GM12865 (cell line): ENCODE results near the gene USP10.

Experiments used
- DNase-seq: peaks from one replicate; pipeline ENCODE4 v3.0.0; 2010; ENCODE audit warnings: low read depth
- H3K4me3 ChIP-seq: 2 replicates; pipeline ENCODE4 v1.5.1; 2011; ENCODE audit warnings: mild to moderate bottlenecking, low read depth, low read length, control low read depth
- TF ChIP-seq, protein P1 (sequence below): IDR thresholded peaks from 2 replicates; pipeline ENCODE4 v1.5.1; 2011; ENCODE audit warnings: low read length, control low read depth, low read depth, inconsistent platforms; ENCODE audit not compliant: insufficient read depth; ENCODE audit errors: missing control alignments

The USP10 gene

DNA sequence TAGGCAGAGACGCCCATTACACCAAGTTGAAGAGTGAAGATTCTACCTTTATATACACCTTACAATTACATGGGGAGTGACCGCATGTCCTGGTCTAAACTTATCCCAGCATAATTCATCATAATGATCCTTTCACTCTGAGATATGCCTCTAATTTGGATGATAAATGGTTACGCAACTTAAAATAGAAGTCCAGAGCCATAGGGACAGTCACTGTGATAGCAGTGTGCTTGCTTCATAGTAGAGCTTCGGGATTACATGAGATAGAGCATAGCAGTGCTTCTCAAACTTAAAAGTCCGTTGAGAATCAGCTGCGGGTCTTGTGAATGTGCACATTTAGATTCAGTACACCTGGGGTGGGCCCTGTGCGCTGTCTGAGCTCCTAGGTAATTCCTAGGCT is 16.9 kb downstream of the USP10 start:
- H3K4me3 ChIP-seq = no peak overlapping the region
- TF ChIP-seq, protein P1, sequence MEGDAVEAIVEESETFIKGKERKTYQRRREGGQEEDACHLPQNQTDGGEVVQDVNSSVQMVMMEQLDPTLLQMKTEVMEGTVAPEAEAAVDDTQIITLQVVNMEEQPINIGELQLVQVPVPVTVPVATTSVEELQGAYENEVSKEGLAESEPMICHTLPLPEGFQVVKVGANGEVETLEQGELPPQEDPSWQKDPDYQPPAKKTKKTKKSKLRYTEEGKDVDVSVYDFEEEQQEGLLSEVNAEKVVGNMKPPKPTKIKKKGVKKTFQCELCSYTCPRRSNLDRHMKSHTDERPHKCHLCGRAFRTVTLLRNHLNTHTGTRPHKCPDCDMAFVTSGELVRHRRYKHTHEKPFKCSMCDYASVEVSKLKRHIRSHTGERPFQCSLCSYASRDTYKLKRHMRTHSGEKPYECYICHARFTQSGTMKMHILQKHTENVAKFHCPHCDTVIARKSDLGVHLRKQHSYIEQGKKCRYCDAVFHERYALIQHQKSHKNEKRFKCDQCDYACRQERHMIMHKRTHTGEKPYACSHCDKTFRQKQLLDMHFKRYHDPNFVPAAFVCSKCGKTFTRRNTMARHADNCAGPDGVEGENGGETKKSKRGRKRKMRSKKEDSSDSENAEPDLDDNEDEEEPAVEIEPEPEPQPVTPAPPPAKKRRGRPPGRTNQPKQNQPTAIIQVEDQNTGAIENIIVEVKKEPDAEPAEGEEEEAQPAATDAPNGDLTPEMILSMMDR = no peak
- DNase-seq = no peak

- DNase-seq = no peak
- no peak overlapping the region for H3K4me3 ChIP-seq
- TF ChIP-seq, protein P1 = no peak
These were observed 17.7 kb downstream of the USP10 start for GRCh38 chr16:84717484-84717883.

DNA sequence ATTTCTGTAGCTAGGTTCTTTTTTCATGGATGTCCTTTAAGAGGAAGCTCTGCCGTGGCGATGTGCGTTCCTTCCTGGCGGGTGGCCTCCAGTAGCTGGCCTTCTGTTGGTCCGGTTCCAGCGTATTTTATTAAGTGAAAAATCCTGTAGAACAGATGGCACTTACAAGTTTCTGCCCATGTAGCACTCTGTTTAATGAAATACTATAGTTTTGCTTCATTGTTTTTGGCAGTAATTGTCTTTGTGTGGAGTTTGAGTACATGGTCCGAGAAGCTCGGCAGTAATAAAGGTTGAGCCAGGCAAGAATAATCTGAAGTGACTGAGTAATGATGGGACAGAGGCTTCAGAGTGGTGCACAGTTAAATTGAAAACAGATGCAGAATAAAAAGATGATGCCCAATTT is 20.4 kb downstream of the USP10 start:
- no peak overlapping the region for H3K4me3 ChIP-seq
- no peak for DNase-seq
- TF ChIP-seq, protein P1 = no peak

DNA sequence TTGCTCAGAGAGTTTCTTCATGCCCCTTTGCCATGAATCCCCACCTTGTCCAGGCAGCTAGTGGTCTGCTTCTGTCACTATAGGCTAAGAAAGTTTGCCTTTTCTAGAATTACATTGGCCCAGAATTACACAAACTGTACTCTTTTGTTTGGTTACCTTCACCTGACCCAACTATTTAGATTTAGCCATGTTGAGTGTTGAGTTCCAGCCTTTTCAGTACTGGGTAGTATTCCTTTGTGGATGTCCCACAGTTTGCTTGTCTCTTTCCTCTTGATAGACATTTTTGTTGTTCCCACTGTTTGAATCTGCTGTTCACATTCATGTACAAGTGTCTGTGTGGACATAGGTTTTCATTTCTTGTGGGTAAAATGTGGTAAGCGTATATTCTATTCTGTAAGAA is 22.3 kb downstream of the USP10 start:
- TF ChIP-seq, protein P1 = no peak
- no peak overlapping the region for H3K4me3 ChIP-seq
- no peak for DNase-seq

DNA sequence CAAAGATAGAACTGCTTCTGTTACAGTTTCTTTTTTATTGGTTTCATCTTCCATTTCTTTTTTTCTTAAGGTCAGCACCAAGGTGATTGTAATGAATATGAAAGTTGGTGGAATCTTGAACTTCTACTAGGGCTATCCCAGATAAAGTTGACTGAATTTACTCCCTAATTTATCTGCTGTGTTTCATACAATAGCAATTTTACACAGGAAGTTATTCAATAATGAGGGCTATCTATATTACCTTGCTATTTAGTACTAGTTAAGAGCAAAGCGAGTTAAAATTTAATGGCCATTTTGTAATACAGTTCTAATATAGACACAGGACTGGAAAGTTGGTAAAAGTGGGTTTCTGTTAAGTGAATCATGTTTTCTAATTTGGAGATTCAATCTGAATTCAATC is 24.1 kb downstream of the USP10 start:
- TF ChIP-seq, protein P1 = no peak
- H3K4me3 ChIP-seq = no peak overlapping the region
- no peak for DNase-seq

DNA sequence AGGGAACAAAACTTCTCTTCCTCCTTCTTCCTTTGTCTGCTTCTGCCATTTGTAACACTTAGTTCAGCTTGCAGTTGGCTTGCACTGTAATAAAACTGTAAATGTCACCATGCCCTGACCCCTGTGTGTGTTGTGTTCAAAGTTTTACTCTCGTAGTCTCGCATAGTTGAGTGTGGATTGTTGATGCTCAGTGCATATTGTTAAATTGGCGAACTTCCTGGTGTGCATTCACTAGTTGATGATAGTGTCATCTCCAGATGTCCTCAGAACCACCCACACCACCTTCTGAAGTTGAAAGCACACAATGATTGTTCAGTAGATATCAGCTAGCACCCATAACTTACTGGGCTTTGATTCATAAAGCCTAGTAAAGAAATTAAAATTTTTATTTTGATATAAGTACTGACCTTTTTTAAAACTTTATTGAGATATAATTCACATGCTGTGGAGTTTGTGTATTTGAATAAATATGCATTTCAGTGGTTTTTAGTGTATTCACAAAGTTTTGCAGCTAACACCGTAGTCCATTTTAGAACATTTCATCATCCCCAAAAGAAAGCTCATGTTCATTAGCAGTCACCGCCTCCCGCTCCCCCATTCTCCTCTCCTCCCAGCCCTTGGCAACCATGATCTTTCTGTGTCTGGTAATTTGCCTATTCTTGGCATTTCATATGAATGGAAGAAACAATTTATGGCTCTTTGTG is 25.0 kb downstream of the USP10 start:
- no peak overlapping the region for H3K4me3 ChIP-seq
- peak; percentile 58 for DNase-seq
- TF ChIP-seq, protein P1 = no peak

DNA sequence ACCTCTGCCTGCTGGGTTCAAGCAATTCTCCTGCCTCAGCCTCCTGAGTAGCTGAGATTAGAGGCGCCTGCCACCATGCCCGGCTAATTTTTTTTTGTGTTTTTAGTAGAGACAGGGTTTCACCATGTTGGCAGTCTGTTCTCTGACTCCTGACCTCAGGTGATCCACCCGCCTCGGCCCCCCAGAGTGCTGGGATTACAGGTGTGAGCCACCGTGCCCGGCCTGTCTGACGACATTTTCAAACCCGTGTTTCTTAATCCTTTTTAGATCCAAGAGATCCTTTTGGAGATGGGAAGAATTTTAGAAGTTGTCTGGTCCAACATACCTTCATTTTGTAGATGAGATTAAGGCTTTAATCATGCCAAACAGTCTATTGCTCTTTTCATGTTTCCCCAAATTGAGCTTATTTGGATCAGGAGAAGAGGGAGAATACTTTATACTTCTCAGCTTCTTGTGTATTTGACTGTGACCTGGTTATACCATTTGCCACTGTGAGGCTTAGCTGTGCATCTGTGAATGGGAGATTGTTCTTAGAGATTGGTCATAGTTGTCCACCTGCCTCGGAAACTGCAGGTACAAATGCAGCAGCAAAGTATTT is 25.8 kb downstream of the USP10 start:
- H3K4me3 ChIP-seq = no peak overlapping the region
- no peak for DNase-seq
- TF ChIP-seq, protein P1 = no peak
